ENCODE measurements around the gene EEF1A2.

GRCh38 chr20:63468421-63468820 lies 30.5 kb downstream of the EEF1A2 start:
- TF ChIP-seq CTCF (IDR thresholded peaks at IDR 0.05), result no peak
- TF ChIP-seq POLR2A (IDR thresholded peaks at IDR 0.05), result no peak

Data from right lobe of liver (tissue), 4 donors.